BE2C (cell line): ENCODE results near the gene SEC14L2.
A peak's percentile ranks its signal among the peaks of the same experiment; 100 is the strongest.

Experiments used
- DNase-seq: peaks from one replicate; pipeline ENCODE4 v3.0.0-alpha.2; 2020
- H3K27me3 ChIP-seq: fragments of 250-450 bp; sonication (Bioruptor Pico); 2 replicates; pipeline ENCODE4 v1.5.1; 2020; ENCODE audit warnings: mild to moderate bottlenecking
- H3K36me3 ChIP-seq: fragments of 250-450 bp; sonication (Bioruptor Pico); 2 replicates; pipeline ENCODE4 v1.5.1; 2020; ENCODE audit warnings: mild to moderate bottlenecking
- H3K4me1 ChIP-seq: fragments of 250-450 bp; sonication (Bioruptor Pico); 2 replicates; pipeline ENCODE4 v1.5.1; 2020
- H3K4me3 ChIP-seq: 2 replicates; pipeline ENCODE4 v1.5.1; 2011; ENCODE audit warnings: low read depth, low read length
- H3K9me3 ChIP-seq: fragments of 250-450 bp; sonication (Bioruptor Pico); 2 replicates; pipeline ENCODE4 v1.5.1; 2020
- CTCF ChIP-seq: IDR thresholded peaks from 2 replicates; pipeline ENCODE4 v1.5.1; 2012; ENCODE audit warnings: mild to moderate bottlenecking, low read depth, low read length

Gene SEC14L2

GRCh38 chr22:30423301-30423958 lies 26.6 kb downstream of the SEC14L2 start:
- peak overlapping the region; percentile 87 for H3K4me3 ChIP-seq
- no peak for TF ChIP-seq CTCF
- H3K4me1 ChIP-seq: peaks cover 19% of the 10 kb centered on the region
- DNase-seq: peak; percentile 30
- H3K36me3 ChIP-seq: peaks cover 13% of the 10 kb centered on the region
- H3K27me3 ChIP-seq: no peaks in the 10 kb centered on the region
- no peaks in the 10 kb centered on the region for H3K9me3 ChIP-seq

- peak; percentile 99 for DNase-seq
- Histone ChIP-seq H3K4me3 (peak overlapping the region; percentile 87), H3K36me3 (peaks cover 17% of the 10 kb centered on the region), H3K4me1 (peaks cover 19% of the 10 kb centered on the region), H3K9me3 (no peaks in the 10 kb centered on the region), H3K27me3 (no peaks in the 10 kb centered on the region)
- TF ChIP-seq CTCF: no peak
Observed at GRCh38 chr22:30423959-30424533, 27.2 kb downstream of the SEC14L2 start.

- Histone ChIP-seq H3K9me3 (no peaks in the 10 kb centered on the region), H3K27me3 (no peaks in the 10 kb centered on the region), H3K36me3 (peaks cover 17% of the 10 kb centered on the region), H3K4me3 (peak overlapping the region; percentile 87), H3K4me1 (peaks cover 19% of the 10 kb centered on the region)
- 0 out of 2 replicates have a peak, but pooled peaks have one; percentile 8 for TF ChIP-seq CTCF
- DNase-seq: no peak
Observed at GRCh38 chr22:30424534-30425326, 27.9 kb downstream of the SEC14L2 start.

- H3K27me3 ChIP-seq: no peaks in the 10 kb centered on the region
- TF ChIP-seq CTCF: no peak
- H3K36me3 ChIP-seq: peaks cover 17% of the 10 kb centered on the region
- H3K4me1 ChIP-seq: peaks cover 19% of the 10 kb centered on the region
- H3K4me3 ChIP-seq: peak overlapping the region; percentile 87
- DNase-seq: no peak
- no peaks in the 10 kb centered on the region for H3K9me3 ChIP-seq
Observed at GRCh38 chr22:30425327-30425615, 28.5 kb downstream of the SEC14L2 start.

GRCh38 chr22:30425616-30426387 lies 29.0 kb downstream of the SEC14L2 start, which contains the start of gene MTFP1:
TSS of gene MTFP1 (plus strand) at chr22:30425768. CDS start at chr22:30425880, 112 bp downstream.
- H3K4me3 ChIP-seq: peak within 1 kb of the TSS; percentile 87
- H3K27me3 ChIP-seq: no peaks in the 10 kb centered on the region
- TF ChIP-seq CTCF: no peak
- peaks cover 17% of the 10 kb centered on the region for H3K4me1 ChIP-seq
- DNase-seq: peak; percentile 83
- H3K36me3 ChIP-seq: peaks cover 17% of the 10 kb centered on the region
- no peaks in the 10 kb centered on the region for H3K9me3 ChIP-seq
